ENCODE results near the gene GLP1R.

GRCh38 chr6:39100358-39100757 is 51.8 kb downstream of the GLP1R start:
- no peak for TF ChIP-seq CTCF (IDR thresholded peaks at IDR 0.05)
- no peak for TF ChIP-seq POLR2A (IDR thresholded peaks at IDR 0.05)
- no peak for TF ChIP-seq POLR2AphosphoS5 (IDR thresholded peaks at IDR 0.05)

Measured in breast epithelium (tissue), 3 donors.